Measurements from ENCODE around the gene RUNX3.
A peak's percentile ranks its signal among the peaks of the same experiment; 100 is the strongest.

The RUNX3 gene

DNA sequence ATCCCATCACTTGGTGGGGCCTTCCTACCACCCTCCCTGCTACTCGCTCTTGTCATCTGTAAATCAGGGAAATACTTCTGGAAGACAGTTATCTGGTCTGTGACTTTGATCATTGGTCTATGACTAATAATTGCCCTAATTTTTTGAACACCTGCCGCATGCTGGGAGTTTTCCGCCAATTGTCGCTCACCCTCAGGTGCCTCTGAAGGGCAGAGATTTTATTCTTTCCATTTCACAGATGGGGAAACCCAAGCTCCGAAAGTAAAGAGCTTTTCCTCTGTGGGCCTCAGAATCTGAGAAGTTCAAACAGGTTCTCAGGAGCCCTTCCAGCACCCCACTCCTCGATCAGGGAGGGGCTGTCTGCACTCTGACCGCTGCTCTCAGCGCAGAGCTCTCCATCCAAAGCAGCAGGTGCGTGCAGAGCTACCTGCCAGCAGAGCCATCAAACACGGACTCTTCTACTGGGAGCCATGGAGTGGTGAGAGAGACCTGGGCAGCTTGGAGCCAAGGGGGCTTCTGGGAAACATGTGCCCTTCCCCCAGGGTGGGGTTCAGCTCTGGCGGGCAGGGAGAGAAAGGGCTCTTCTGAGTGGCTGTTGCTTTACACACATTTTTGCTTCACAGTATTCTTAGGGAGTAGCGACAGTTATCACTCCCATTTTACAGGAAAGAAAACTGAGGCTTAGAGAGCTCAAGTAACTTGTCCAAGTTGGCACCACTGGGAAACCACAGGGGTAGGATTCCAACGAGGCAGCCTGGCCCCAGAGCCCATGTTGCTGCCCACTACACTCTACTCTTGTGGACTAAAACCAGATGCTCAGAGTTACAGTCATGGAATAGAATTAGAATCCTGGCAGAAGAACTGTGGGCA, 5.8 kb upstream of the RUNX3 start:
- H3K36me3 Mint-ChIP-seq (ENCODE audit: low read depth) = peaks cover 4% of the 10 kb centered on the region
- no peak for TF ChIP-seq CTCF (IDR thresholded peaks at IDR 0.05; ENCODE audit: unreplicated experiment in 3 of 3)
- H3K27ac Mint-ChIP-seq = no peak overlapping the region
- H3K4me3 Mint-ChIP-seq = no peak overlapping the region
- H3K4me1 Mint-ChIP-seq = peaks cover 18% of the 10 kb centered on the region
- H3K9me3 Mint-ChIP-seq = no peaks in the 10 kb centered on the region
- peaks cover 93% of the 10 kb centered on the region for H3K27me3 Mint-ChIP-seq (ENCODE audit: low read depth)

DNA sequence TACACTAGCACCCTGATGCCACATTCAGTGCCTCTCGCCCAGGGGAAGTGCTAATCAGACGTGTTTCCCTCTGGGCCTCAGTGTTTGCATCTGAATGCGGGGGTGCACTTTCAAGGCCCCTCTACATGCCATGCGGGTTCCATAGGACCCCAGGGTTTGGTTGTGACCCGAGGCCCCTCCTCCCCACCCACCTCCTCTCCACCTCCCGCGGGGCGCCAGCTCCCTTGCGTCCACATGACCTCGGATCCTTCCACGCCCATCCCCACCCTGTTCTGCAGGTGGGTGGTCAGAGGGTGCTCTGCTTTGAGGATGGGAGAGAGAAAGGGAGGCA, 5.1 kb upstream of the RUNX3 start:
- H3K27ac Mint-ChIP-seq = no peak overlapping the region
- H3K4me3 Mint-ChIP-seq = no peak overlapping the region
- H3K9me3 Mint-ChIP-seq = no peaks in the 10 kb centered on the region
- peaks cover 4% of the 10 kb centered on the region for H3K36me3 Mint-ChIP-seq (ENCODE audit: low read depth)
- peaks cover 18% of the 10 kb centered on the region for H3K4me1 Mint-ChIP-seq
- no peak for TF ChIP-seq CTCF (IDR thresholded peaks at IDR 0.05; ENCODE audit: unreplicated experiment in 3 of 3)
- H3K27me3 Mint-ChIP-seq (ENCODE audit: low read depth) = peaks cover 94% of the 10 kb centered on the region

- Mint-ChIP-seq H3K9me3 (no peaks in the 10 kb centered on the region), H3K36me3 (ENCODE audit: low read depth) (peaks cover 4% of the 10 kb centered on the region), H3K4me3 (peak overlapping the region in 1 of 3 experiments; percentile 5), H3K4me1 (peaks cover 18% of the 10 kb centered on the region), H3K27ac (no peak overlapping the region), H3K27me3 (ENCODE audit: low read depth) (peaks cover 91% of the 10 kb centered on the region)
- TF ChIP-seq CTCF (IDR thresholded peaks at IDR 0.05; ENCODE audit: unreplicated experiment in 3 of 3) = no peak
These were observed 4.5 kb upstream of the RUNX3 start for GRCh38 chr1:24934310-24935195.

GRCh38 chr1:24933468-24933867, 3.4 kb upstream of the RUNX3 start:
- H3K4me3 Mint-ChIP-seq = peak overlapping the region in 1 of 3 experiments; percentile 26
- H3K27me3 Mint-ChIP-seq (ENCODE audit: low read depth) = peaks cover 92% of the 10 kb centered on the region
- H3K36me3 Mint-ChIP-seq (ENCODE audit: low read depth) = peaks cover 4% of the 10 kb centered on the region
- no peak for TF ChIP-seq CTCF (IDR thresholded peaks at IDR 0.05; ENCODE audit: unreplicated experiment in 3 of 3)
- H3K9me3 Mint-ChIP-seq = no peaks in the 10 kb centered on the region
- no peak overlapping the region for H3K27ac Mint-ChIP-seq
- H3K4me1 Mint-ChIP-seq = peaks cover 18% of the 10 kb centered on the region

DNA sequence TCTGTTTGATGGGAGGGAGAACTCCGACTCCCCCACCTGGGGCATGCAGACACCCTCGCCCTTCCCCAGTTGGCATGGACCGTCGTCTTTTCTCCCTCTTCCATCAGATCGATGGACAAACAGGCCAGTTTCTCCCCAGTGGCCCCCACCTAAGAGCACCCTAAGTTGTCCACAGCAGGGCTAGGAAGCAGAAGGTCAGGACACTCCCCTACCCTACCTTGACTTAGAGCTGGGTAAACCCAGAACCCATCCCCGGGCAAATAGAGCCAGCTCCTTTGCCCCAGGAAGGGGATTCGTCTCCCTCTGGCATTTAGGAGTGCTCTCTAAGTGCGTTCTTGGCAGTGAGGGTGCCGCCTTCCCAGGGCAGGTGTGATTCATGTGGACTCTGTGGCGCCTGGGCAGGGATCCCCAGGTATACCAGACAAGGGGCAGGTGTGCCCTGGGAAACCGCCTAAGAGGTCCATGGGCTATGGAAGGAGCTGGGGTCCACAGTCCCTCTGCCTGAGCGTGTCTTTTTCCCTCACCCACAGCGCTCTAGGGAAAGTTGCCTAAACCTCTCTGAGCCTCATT, 2.7 kb upstream of the RUNX3 start:
- Mint-ChIP-seq H3K27me3 (ENCODE audit: low read depth) (peaks cover 92% of the 10 kb centered on the region), H3K4me3 (peak overlapping the region; percentile 29 to 51 (median 31)), H3K9me3 (no peaks in the 10 kb centered on the region), H3K36me3 (ENCODE audit: low read depth) (peaks cover 4% of the 10 kb centered on the region), H3K27ac (no peak overlapping the region), H3K4me1 (peaks cover 21% of the 10 kb centered on the region)
- TF ChIP-seq CTCF (IDR thresholded peaks at IDR 0.05; ENCODE audit: unreplicated experiment in 3 of 3) = no peak
